Suprapubic skin (tissue), 4 donors: ENCODE results near the gene PTGES2.

Experiments used
- CTCF ChIP-seq, 2 donors: fragments of 200-600 bp in 1 of 2; fragments of 450-650 bp in 1 of 2; sonication (generic) in 1 of 2; IDR thresholded peaks; one replicate each; pipeline ENCODE4 v1.5.1; 2016 to 2019; ENCODE audit warnings: antibody characterized with exemption in 2 of 2, mild to moderate bottlenecking in 1 of 2, moderate library complexity in 1 of 2
- POLR2A ChIP-seq, 2 donors: fragments of 450-650 bp; IDR thresholded peaks; one replicate each; pipeline ENCODE4 v1.6.1; 2017; ENCODE audit warnings: antibody characterized with exemption in 2 of 2, mild to moderate bottlenecking in 2 of 2, moderate library complexity in 2 of 2
- POLR2AphosphoS5 ChIP-seq, 3 donors: sonication (generic); formaldehyde crosslinking; IDR thresholded peaks; one replicate each; pipeline ENCODE4 v1.6.1; 2017; ENCODE audit warnings: antibody characterized with exemption in 3 of 3

- TF ChIP-seq CTCF (IDR thresholded peaks at IDR 0.05) (no peak), POLR2A (IDR thresholded peaks at IDR 0.05) (no peak), POLR2AphosphoS5 (IDR thresholded peaks at IDR 0.05) (no peak)
These were observed 56.7 kb downstream of the PTGES2 start for GRCh38 chr9:128070874-128071273.
